ENCODE data around the gene MAP1S.

GRCh38 chr19:17770613-17771012 is 51.3 kb downstream of the MAP1S start:
- no peak for TF ChIP-seq CTCF (IDR thresholded peaks at IDR 0.05; ENCODE audit: poor library complexity, severe bottlenecking)
- TF ChIP-seq MXI1 (conservative IDR thresholded peaks at IDR 0.05; ENCODE audit: poor library complexity, severe bottlenecking) = no peak
- no peak for TF ChIP-seq POLR2AphosphoS5 (IDR thresholded peaks at IDR 0.05)
- no peak for TF ChIP-seq SMC3 (conservative IDR thresholded peaks at IDR 0.05; ENCODE audit: poor library complexity)
- no peak for TF ChIP-seq EZH2 (IDR thresholded peaks at IDR 0.05; ENCODE audit: borderline replicate concordance, insufficient read depth, low read length, poor library complexity, severe bottlenecking)
- no peak for TF ChIP-seq EP300 (conservative IDR thresholded peaks at IDR 0.05; ENCODE audit: poor library complexity, severe bottlenecking)
